HCT116 (cell line): Measurements from ENCODE around the gene ATG14.

Experiments
- CEBPB ChIP-seq: IDR thresholded peaks from 2 replicates; pipeline ENCODE4 v1.6.1; 2012; ENCODE audit warnings: low read depth
- CTCF ChIP-seq, 3 experiments: fragments of 200-600 bp in 1 of 3; sonication (generic) in 1 of 3; IDR thresholded peaks in 2 of 3; conservative IDR thresholded peaks in 1 of 3; 2 replicates each; pipeline ENCODE4 v1.5.1; 2012 to 2017; ENCODE audit warnings: low read depth in 2 of 3, low read length in 2 of 3, antibody characterized with exemption in 1 of 3, borderline replicate concordance in 1 of 3, control low read depth in 1 of 3, mild to moderate bottlenecking in 1 of 3, mixed read lengths in 1 of 3, mixed run types in 1 of 3, moderate library complexity in 1 of 3; ENCODE audit not compliant: insufficient read depth in 1 of 3
- EZH2 ChIP-seq: fragments of 200-600 bp; sonication (generic); IDR thresholded peaks from 2 replicates; pipeline ENCODE4 v1.6.1; 2017; ENCODE audit warnings: antibody characterized with exemption, mixed run types
- POLR2A ChIP-seq: IDR thresholded peaks from 2 replicates; pipeline ENCODE4 v1.7.0; 2011; ENCODE audit warnings: borderline replicate concordance; ENCODE audit not compliant: insufficient read depth, insufficient read length; ENCODE audit errors: extremely low read depth
- RAD21 ChIP-seq: IDR thresholded peaks from 2 replicates; pipeline ENCODE4 v1.6.1; 2012; ENCODE audit warnings: low read depth, mild to moderate bottlenecking

- no peak for TF ChIP-seq CEBPB
- no peak for TF ChIP-seq CTCF (IDR thresholded peaks at IDR 0.05 in 2 of 3, conservative IDR thresholded peaks at IDR 0.05 in 1 of 3; ENCODE audit: borderline replicate concordance in 1 of 3, insufficient read depth in 1 of 3, low read depth in 2 of 3, low read length in 2 of 3)
- TF ChIP-seq EZH2, result no peak
- no peak for TF ChIP-seq RAD21
- TF ChIP-seq POLR2A, result no peak
Observed at GRCh38 chr14:55434805-55435174, 23.2 kb upstream of the ATG14 start.
